Esophagus muscularis mucosa (tissue), 4 donors: ENCODE measurements around the gene AKR1C3. TPM values are rescaled to one million over a fixed set of nuclear protein-coding genes. Genes with fewer than 3 reads are reported as not detected.
"Not testable (repeated sequence)": the region's sequence is repeated elsewhere in the genome, so short reads cannot be mapped to it uniquely, and the experiment has no call there.

ENCODE experiments used
- DNase-seq: peaks from one replicate; pipeline ENCODE4 v3.0.0-alpha.2; 2017; ENCODE audit errors: extremely low spot score
- H3K27ac ChIP-seq, 4 donors: fragments of 200-600 bp; sonication (generic); replicated peaks in 1 of 4; 1 replicate in 3 of 4; 2 replicates in 1 of 4; pipeline ENCODE4 v1.5.1; 2016 to 2019; ENCODE audit warnings: mild to moderate bottlenecking in 1 of 4
- H3K27me3 ChIP-seq, 4 donors: fragments of 200-600 bp; sonication (generic); one replicate each; pipeline versions ENCODE4 v1.5.1 to v1.6.0; 2016 to 2019
- H3K36me3 ChIP-seq, 4 donors: fragments of 200-600 bp; sonication (generic); one replicate each; pipeline ENCODE4 v1.5.1; 2016 to 2019
- H3K4me1 ChIP-seq, 4 donors: fragments of 200-600 bp; sonication (generic); one replicate each; pipeline ENCODE4 v1.5.1; 2016 to 2019
- H3K4me3 ChIP-seq, 4 donors: fragments of 200-600 bp; sonication (generic); 1 replicate in 2 of 4; 2 replicates in 2 of 4; pipeline ENCODE4 v1.5.1; 2016 to 2019; ENCODE audit warnings: mild to moderate bottlenecking in 4 of 4, moderate library complexity in 1 of 4
- H3K9me3 ChIP-seq, 4 donors: fragments of 200-600 bp; sonication (generic); 1 replicate in 3 of 4; 2 replicates in 1 of 4; pipeline ENCODE4 v1.5.1; 2016 to 2019
- CTCF ChIP-seq, 3 experiments: fragments of 200-600 bp in 2 of 3; fragments of 450-650 bp in 1 of 3; sonication (generic) in 2 of 3; IDR thresholded peaks; one replicate each; pipeline ENCODE4 v1.5.1; 2017 to 2019; ENCODE audit warnings: antibody characterized with exemption in 3 of 3, mild to moderate bottlenecking in 2 of 3, moderate library complexity in 1 of 3
- EP300 ChIP-seq: sonication (generic); formaldehyde crosslinking; IDR thresholded peaks from one replicate; pipeline ENCODE4 v1.6.1; 2017; ENCODE audit warnings: antibody characterized with exemption
- POLR2A ChIP-seq: fragments of 450-650 bp; IDR thresholded peaks from one replicate; pipeline ENCODE4 v1.6.1; 2017; ENCODE audit warnings: antibody characterized with exemption, moderate library complexity, mild to moderate bottlenecking, low read depth
- POLR2AphosphoS5 ChIP-seq, 2 donors: sonication (generic); formaldehyde crosslinking; IDR thresholded peaks; one replicate each; pipeline ENCODE4 v1.6.1; 2017; ENCODE audit warnings: antibody characterized with exemption in 2 of 2
- WGBS: methylation state at CpG from one replicate; pipeline ENCODE4 v1.1.5; 2018; 5-methylcytosine and 5-hydroxymethylcytosine counted together
- intact Hi-C: fragments of 100-400 bp; cut with DNase I; formaldehyde crosslinking; loops from one replicate; pipeline ENCODE4 v1.15.1; 2023
- total RNA-seq, 4 donors: library from RNA; depleted of rRNA; stranded (reverse); fragments of >200 nt; gene quantifications; one replicate each; pipeline versions ENCODE4 v1.1.0 to v1.2.1, GENCODE V29; 2016

The AKR1C3 gene
- total RNA-seq, 4 donors from 2014 or later, result 12.1 to 29.7 (median 19.3) TPM

GRCh38 chr10:5135581-5135980 is 41.4 kb downstream of the AKR1C3 start:
- no peak for DNase-seq
- H3K4me1 ChIP-seq, result no peaks in the 10 kb centered on the region
- no peak overlapping the region for H3K4me3 ChIP-seq
- WGBS, result 80% methylated on average over 2 of the region's 2 CpGs
- TF ChIP-seq POLR2A (no peak), CTCF (IDR thresholded peaks at IDR 0.05) (no peak), EP300 (no peak), POLR2AphosphoS5 (IDR thresholded peaks at IDR 0.05) (no peak)
- H3K9me3 ChIP-seq, result peaks cover 0 to 29% (median 18%) of the 10 kb centered on the region in 4 donors
- no peaks in the 10 kb centered on the region for H3K27me3 ChIP-seq
- H3K36me3 ChIP-seq, result no peaks in the 10 kb centered on the region
- intact Hi-C loops, result no loop called here
- no peak overlapping the region for H3K27ac ChIP-seq

- intact Hi-C loops, result no loop called here
- no peaks in the 10 kb centered on the region for H3K27me3 ChIP-seq
- H3K9me3 ChIP-seq, result peaks cover 0 to 29% (median 18%) of the 10 kb centered on the region in 4 donors
- H3K4me3 ChIP-seq, result no peak overlapping the region
- WGBS, result 78% methylated on average over 1 of the region's 1 CpG
- TF ChIP-seq CTCF (IDR thresholded peaks at IDR 0.05), result no peak
- no peak for TF ChIP-seq POLR2A
- no peak for TF ChIP-seq POLR2AphosphoS5 (IDR thresholded peaks at IDR 0.05)
- no peak for TF ChIP-seq EP300
- DNase-seq, result no peak
- no peak overlapping the region for H3K27ac ChIP-seq
- no peaks in the 10 kb centered on the region for H3K36me3 ChIP-seq
- H3K4me1 ChIP-seq, result no peaks in the 10 kb centered on the region
These were observed 42.4 kb downstream of the AKR1C3 start for GRCh38 chr10:5136468-5137087.

GRCh38 chr10:5137699-5138098 is 43.5 kb downstream of the AKR1C3 start:
- H3K9me3 ChIP-seq, result peaks cover 0 to 29% (median 18%) of the 10 kb centered on the region in 4 donors
- H3K36me3 ChIP-seq, intact Hi-C loops, H3K27ac ChIP-seq, H3K27me3 ChIP-seq, H3K4me1 ChIP-seq, DNase-seq, H3K4me3 ChIP-seq: not testable (repeated sequence)
- 34% methylated on average over 4 of the region's 4 CpGs for WGBS

- Histone ChIP-seq H3K27me3 (no peaks in the 10 kb centered on the region), H3K36me3 (no peaks in the 10 kb centered on the region), H3K9me3 (peaks cover 0 to 14% (median 6%) of the 10 kb centered on the region in 4 donors), H3K4me3 (no peak overlapping the region), H3K27ac (no peak overlapping the region), H3K4me1 (no peaks in the 10 kb centered on the region)
- intact Hi-C loops, result no loop called here
- no peak for TF ChIP-seq POLR2AphosphoS5 (IDR thresholded peaks at IDR 0.05)
- no peak for TF ChIP-seq EP300
- TF ChIP-seq POLR2A, result no peak
- TF ChIP-seq CTCF (IDR thresholded peaks at IDR 0.05), result no peak
- WGBS, result 66% methylated on average over 4 of the region's 4 CpGs
- no peak for DNase-seq
These were observed 48.0 kb downstream of the AKR1C3 start for GRCh38 chr10:5142199-5142598.

- TF ChIP-seq POLR2AphosphoS5 (IDR thresholded peaks at IDR 0.05), result no peak
- TF ChIP-seq EP300, result no peak
- no peak for TF ChIP-seq POLR2A
- TF ChIP-seq CTCF (IDR thresholded peaks at IDR 0.05), result no peak
These were observed 48.9 kb downstream of the AKR1C3 start for GRCh38 chr10:5143137-5143536.

More at GRCh38 chr10:5143137-5143536, 48.9 kb downstream of the AKR1C3 start:
- Histone ChIP-seq H3K4me3 (no peak overlapping the region), H3K27ac (no peak overlapping the region), H3K4me1 (no peaks in the 10 kb centered on the region), H3K9me3 (peaks cover 0 to 9% (median under 1%) of the 10 kb centered on the region in 4 donors), H3K36me3 (no peaks in the 10 kb centered on the region), H3K27me3 (no peaks in the 10 kb centered on the region)
- no peak for DNase-seq
- 73% methylated on average over 5 of the region's 5 CpGs for WGBS
- intact Hi-C loops, result no loop called here
